ENCODE measurements around the gene GNAI2.

GNAI2 gene

DNA sequence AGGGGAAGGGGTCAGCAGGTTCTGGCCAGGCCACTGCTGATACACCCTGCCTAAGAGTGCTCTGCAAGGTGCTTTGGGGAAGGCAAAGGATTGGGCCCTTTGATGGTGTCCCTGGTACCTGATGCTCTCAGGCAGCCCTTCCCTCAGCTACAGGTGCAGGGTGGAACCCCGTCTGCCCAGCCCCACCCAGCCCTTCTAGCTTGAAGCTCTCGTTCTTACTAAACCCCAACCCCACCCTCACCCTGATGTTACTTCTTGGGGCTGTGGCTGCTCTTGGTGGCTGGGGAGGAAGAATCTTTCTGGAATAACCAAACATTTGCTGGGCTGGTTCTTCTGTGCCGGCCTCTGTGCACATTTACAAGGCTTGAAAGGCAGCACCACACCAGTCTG, 6.4 kb downstream of the GNAI2 start:
- in situ Hi-C loops (cut with HindIII; ENCODE audit: low sequenced_read_pairs), result loop anchor here (5.0 kb wide), 1 partner anchor 60 kb away; no protein-coding TSS in a partner anchor

GRCh38 chr3:50242851-50243542, 7.0 kb downstream of the GNAI2 start:
- in situ Hi-C loops (cut with HindIII; ENCODE audit: low sequenced_read_pairs), result loop anchor here (5.0 kb wide), 1 partner anchor 61 kb away; no protein-coding TSS in a partner anchor

DNA sequence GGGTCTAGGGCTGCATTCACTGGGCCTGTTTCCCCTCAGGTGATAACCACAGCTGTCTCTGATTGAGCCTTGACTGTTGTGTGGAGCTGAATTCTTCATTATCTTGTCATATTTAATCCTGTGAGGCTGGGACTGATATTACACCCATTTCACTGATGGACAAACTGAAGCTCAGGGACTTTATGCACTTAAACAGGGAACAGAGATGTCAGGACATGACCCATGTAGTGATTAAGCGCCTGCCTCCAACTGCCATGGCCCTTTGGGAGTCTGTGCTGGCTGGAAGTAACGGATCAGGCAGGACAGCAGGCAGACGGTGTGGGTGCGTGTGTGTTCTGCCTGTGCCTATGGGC, 7.5 kb downstream of the GNAI2 start:
- in situ Hi-C loops (cut with HindIII; ENCODE audit: low sequenced_read_pairs), result loop anchor here (5.0 kb wide), 1 partner anchor 61 kb away; no protein-coding TSS in a partner anchor

GRCh38 chr3:50244813-50245212, 8.8 kb downstream of the GNAI2 start:
- in situ Hi-C loops (cut with HindIII; ENCODE audit: low sequenced_read_pairs), result loop anchor here (5.0 kb wide), 1 partner anchor 63 kb away; no protein-coding TSS in a partner anchor

GRCh38 chr3:50245251-50245745, 9.3 kb downstream of the GNAI2 start:
- in situ Hi-C loops (cut with HindIII; ENCODE audit: low sequenced_read_pairs), result no loop called here

DNA sequence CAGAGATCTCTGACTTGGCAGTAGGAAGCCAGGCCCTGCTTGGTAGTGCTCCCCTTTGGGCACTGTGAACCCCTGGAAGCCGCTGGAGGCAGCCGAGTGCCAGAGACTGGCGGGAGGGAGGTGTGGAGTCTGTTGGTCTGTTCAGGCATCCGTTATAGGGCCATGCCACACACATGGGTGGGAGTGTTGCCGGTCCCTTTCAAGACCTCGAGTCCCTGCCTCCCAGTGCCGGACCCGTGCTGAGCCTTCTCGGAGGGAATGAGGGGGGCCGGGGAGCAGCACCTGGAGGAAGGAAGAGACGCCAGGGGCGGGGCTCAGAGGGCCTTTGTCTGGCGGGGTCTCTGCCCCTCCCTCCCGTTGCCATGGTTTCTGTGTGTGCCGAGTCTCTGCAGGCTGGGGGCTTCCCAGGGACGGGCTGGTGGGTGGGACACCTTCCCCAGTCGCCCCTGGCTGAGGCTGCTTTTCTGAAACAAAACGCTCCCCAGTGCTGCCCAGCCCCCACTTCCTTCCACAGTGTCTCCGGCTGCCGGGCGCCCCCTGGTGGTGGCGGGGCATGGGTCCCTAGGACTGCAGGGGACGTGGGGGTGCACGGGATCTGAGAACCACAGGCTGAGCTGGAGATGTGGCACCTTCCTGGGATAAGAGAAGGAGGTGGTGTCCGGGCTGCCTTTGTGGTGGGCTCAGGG, 10.0 kb downstream of the GNAI2 start:
- in situ Hi-C loops (cut with HindIII; ENCODE audit: low sequenced_read_pairs), result no loop called here

- in situ Hi-C loops (cut with HindIII; ENCODE audit: low sequenced_read_pairs), result no loop called here
Observed at GRCh38 chr3:50246517-50246954, 10.5 kb downstream of the GNAI2 start.

GRCh38 chr3:50248387-50248786, 12.4 kb downstream of the GNAI2 start:
- in situ Hi-C loops (cut with HindIII; ENCODE audit: low sequenced_read_pairs), result no loop called here

GRCh38 chr3:50249457-50249856, 13.5 kb downstream of the GNAI2 start:
- in situ Hi-C loops (cut with HindIII; ENCODE audit: low sequenced_read_pairs), result no loop called here

GRCh38 chr3:50250514-50250913, 14.5 kb downstream of the GNAI2 start:
- in situ Hi-C loops (cut with HindIII; ENCODE audit: low sequenced_read_pairs), result no loop called here

GRCh38 chr3:50251220-50251619, 15.2 kb downstream of the GNAI2 start:
- in situ Hi-C loops (cut with HindIII; ENCODE audit: low sequenced_read_pairs), result no loop called here

- in situ Hi-C loops (cut with HindIII; ENCODE audit: low sequenced_read_pairs), result no loop called here
Observed at GRCh38 chr3:50254577-50255250, 18.7 kb downstream of the GNAI2 start.

- in situ Hi-C loops (cut with HindIII; ENCODE audit: low sequenced_read_pairs), result no loop called here
Observed at GRCh38 chr3:50255251-50255615, 19.2 kb downstream of the GNAI2 start.

DNA sequence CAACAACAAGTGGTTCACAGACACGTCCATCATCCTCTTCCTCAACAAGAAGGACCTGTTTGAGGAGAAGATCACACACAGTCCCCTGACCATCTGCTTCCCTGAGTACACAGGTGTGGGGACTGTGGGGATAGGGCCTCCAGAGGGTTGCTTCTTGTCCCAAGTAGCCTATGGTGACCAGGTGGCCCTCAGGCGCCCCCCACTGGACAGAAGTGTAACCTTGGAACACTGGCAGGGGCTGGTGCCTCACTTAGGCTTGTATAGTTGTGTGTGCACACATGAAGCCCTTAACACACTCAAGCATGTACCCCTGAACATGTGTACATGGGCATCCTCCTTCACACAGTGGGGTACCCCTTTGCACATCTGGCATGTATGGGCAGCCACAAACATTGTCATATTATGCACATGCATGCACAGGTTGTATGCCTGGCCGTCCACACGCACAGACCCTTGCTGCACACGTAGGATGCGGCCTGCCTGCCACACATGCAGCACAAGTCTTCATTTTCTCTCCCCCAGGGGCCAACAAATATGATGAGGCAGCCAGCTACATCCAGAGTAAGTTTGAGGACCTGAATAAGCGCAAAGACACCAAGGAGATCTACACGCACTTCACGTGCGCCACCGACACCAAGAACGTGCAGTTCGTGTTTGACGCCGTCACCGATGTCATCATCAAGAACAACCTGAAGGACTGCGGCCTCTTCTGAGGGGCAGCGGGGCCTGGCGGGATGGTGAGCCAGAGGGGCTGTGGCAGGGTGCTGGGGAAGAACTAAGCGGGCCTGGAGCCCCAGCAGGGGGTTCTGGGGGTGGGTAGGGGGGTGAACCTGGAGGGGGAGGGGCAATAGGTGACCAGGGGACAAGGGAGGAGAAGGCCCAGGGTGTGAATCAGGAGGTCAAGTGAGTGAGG, 21.2 kb downstream of the GNAI2 start:
- in situ Hi-C loops (cut with HindIII; ENCODE audit: low sequenced_read_pairs), result no loop called here

GRCh38 chr3:50258029-50258680, 22.2 kb downstream of the GNAI2 start:
- in situ Hi-C loops (cut with HindIII; ENCODE audit: low sequenced_read_pairs), result no loop called here

DNA sequence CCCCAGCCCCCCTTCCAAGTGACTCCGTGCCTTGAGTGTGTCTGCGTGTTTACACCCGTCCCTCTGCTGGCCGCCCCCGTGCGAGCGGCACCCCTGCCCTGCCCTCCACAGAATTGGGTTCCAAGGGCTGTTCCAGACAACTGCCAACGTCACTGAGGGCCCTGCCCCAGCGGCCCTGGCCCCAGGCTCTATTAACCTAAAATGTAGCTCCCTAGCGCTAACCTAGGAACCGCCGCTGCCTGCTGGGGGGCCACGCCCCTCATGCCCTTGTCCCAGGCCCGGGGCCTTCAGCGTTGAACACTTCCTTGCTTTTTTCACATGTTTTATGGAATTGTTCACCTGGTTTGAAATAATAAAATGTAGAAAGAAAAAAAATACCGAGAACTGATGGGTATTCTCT, 23.0 kb downstream of the GNAI2 start:
- in situ Hi-C loops (cut with HindIII; ENCODE audit: low sequenced_read_pairs), result no loop called here

- in situ Hi-C loops (cut with HindIII; ENCODE audit: low sequenced_read_pairs), result no loop called here
Observed at GRCh38 chr3:50259432-50260026, 23.5 kb downstream of the GNAI2 start.

DNA sequence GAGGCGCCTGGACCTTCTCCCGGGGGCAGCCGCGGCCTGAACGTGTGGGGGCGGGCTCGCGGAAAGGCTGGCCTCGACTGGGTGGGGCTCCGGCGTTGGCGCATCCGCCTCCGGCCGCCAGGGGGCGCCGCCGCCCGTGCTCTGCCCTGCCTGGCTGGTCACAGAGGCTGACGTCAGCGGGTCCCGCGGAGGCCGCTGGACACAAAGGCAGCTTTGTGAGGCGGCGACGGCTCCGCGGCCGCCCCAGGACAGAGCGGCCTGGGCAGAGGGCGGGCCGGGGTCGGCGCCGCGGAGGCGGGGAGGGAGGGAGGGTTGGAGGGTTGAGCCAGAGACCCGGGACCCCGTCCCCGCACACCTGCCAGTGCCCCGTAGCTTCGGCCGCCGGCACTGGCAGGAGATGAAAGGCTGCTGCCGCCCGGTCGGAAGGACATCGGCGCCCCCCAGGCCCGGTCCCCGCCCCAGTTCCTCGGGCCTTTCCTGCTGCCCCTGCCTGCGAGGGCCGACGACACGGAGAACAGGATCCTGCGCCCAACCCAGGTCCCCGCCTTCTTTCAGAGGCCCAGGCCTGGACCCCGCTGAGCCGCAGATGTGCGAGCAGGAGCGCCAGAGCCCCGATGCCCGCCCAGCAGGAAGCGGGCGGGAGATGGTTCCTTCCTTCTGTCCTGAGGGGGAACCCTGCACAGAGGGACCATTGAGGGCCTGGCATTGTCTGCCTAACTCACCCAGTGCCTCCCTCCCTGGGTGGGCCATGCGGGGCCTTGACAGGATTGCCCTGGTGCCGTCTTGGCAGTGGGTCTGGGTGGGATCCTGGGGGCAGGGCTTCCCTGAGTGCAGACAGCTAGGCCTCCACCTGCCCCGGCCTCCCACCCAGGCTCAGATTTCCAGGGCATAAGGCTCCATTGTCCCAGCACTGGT, 24.3 kb downstream of the GNAI2 start:
- in situ Hi-C loops (cut with HindIII; ENCODE audit: low sequenced_read_pairs), result no loop called here

GRCh38 chr3:50260942-50261441, 25.0 kb downstream of the GNAI2 start:
- in situ Hi-C loops (cut with HindIII; ENCODE audit: low sequenced_read_pairs), result no loop called here

Data from DLD1 (cell line).